ENCODE measurements around the gene LFNG.

Gene LFNG

DNA sequence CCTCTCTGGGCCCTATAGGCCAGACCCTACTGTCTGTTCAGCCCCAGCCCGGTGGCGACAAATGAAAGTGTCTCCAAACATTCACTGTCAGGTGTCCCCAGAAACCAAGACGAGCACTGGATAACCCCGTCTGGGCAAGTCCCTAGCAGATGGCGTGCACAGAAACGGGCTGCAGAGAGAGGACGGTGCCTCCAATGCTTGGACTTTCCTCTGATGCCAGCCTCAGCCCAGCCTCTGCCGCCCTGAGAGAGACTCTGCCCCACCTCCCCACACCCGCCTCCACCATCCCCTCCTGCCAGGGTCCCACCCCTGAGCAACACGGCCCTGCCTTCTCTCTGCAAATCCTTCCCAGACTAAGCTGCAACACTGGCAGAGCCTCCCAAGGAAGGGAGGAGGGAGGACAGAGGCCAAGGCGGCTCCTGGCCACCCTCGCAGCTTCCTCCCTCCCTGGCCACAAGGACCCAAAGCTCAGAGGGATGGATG is 7.4 kb upstream of the LFNG start:
- Mint-ChIP-seq H3K9me3 (no peaks in the 10 kb centered on the region), H3K4me3 (peak overlapping the region; percentile 27), H3K4me1 (ENCODE audit: low read depth) (peaks cover 70% of the 10 kb centered on the region), H3K27me3 (peaks cover 13% of the 10 kb centered on the region), H3K36me3 (ENCODE audit: low read depth) (no peaks in the 10 kb centered on the region), H3K27ac (peak overlapping the region; percentile 82)
- intact Hi-C loops (cut with micrococcal nuclease), result no loop called here

DNA sequence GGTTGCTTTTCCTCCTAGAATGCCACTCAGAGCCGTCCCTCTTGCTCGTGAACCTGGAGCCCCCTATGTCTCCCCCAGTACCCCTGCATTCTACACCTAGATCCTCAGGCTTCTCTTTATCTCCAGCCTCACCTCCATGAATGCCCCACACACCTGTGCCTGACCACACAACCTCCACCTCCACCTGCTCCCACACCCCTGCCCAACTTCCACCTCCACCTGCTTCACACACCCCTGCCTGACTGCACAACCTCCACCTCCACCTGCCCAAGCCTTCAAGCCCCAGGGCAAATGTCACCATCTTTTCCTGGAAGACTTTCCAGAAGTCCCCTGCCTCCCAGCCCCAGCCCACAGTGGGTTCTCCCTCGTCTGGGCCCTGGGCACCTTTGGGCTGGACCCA is 6.9 kb upstream of the LFNG start:
- Mint-ChIP-seq H3K4me1 (ENCODE audit: low read depth) (peaks cover 70% of the 10 kb centered on the region), H3K27ac (peak overlapping the region; percentile 82), H3K4me3 (peak overlapping the region; percentile 27), H3K9me3 (no peaks in the 10 kb centered on the region), H3K36me3 (ENCODE audit: low read depth) (no peaks in the 10 kb centered on the region), H3K27me3 (peaks cover 11% of the 10 kb centered on the region)
- intact Hi-C loops (cut with micrococcal nuclease), result no loop called here

DNA sequence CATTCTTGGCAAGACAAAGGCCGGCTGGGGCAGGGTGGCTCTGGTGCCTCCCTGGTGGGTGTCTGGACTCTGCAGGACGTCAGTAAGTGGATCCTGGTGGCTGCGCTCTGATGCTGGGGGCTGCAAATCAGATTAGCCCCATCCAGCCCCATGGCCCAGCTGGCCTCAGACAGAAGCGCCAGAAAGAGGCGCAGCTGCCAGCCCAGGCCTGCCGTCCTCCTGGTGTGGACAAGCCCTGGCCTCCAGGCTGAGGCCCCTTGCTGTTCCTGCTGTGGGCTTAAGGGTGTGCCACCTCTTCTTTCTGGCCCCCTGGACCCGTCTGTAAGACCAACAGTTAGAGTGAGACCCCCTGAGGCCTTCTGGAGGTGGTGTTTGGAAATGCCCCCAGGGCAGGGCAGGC is 5.9 kb upstream of the LFNG start:
- H3K9me3 Mint-ChIP-seq, result no peaks in the 10 kb centered on the region
- H3K36me3 Mint-ChIP-seq (ENCODE audit: low read depth), result no peaks in the 10 kb centered on the region
- intact Hi-C loops (cut with micrococcal nuclease), result no loop called here
- H3K4me1 Mint-ChIP-seq (ENCODE audit: low read depth), result peaks cover 66% of the 10 kb centered on the region
- peaks cover 11% of the 10 kb centered on the region for H3K27me3 Mint-ChIP-seq
- H3K4me3 Mint-ChIP-seq, result no peak overlapping the region
- no peak overlapping the region for H3K27ac Mint-ChIP-seq

DNA sequence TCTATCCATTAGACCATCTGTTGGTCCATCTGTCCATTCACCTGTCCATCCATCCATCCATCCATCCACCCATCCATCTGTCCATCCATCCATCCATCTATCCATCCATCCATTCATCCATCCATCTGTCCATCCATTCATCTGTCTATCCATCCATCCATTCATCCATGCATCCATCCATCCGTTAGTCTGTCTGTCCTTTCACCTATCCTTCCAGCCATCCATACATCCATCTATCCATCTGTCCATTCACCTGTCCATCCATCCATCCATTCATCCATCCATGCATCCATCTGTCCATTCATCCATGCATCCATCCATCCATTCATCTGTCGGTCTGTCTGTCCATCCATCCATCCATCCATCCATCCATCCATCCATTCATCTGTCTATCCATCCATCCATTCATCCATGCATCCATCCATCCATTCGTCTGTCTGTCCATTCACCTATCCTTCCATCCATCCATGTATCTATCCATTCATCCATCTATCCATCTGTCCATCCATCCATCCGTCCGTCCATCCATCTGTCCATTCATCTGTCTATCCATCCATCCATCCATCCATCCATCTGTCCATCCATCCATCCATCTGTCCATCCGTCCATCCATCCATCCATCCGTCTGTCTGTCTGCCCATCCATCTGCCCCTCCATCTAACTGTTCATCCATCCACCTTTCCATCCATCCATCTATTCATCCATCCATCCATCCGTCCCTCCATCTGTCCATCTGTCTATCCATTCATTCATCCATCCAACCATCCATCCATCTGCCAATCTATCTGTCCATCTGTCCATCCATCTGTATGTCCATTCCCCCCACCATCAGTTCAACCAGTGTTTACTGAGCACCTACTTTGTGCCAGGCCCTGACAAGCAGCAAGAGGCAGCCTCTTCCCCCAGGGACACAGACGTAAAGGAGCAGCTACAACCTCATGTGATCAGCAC is 4.8 kb upstream of the LFNG start:
- intact Hi-C loops (cut with micrococcal nuclease), result loop anchor here (5.0 kb wide), 1 partner anchor 37 kb away; the partner anchor contains the start of gene GRIFIN
- H3K4me3 Mint-ChIP-seq, result no peak overlapping the region
- H3K27me3 Mint-ChIP-seq, result peaks cover 8% of the 10 kb centered on the region
- no peak overlapping the region for H3K27ac Mint-ChIP-seq
- no peaks in the 10 kb centered on the region for H3K9me3 Mint-ChIP-seq
- H3K36me3 Mint-ChIP-seq (ENCODE audit: low read depth), result no peaks in the 10 kb centered on the region
- peaks cover 56% of the 10 kb centered on the region for H3K4me1 Mint-ChIP-seq (ENCODE audit: low read depth)

DNA sequence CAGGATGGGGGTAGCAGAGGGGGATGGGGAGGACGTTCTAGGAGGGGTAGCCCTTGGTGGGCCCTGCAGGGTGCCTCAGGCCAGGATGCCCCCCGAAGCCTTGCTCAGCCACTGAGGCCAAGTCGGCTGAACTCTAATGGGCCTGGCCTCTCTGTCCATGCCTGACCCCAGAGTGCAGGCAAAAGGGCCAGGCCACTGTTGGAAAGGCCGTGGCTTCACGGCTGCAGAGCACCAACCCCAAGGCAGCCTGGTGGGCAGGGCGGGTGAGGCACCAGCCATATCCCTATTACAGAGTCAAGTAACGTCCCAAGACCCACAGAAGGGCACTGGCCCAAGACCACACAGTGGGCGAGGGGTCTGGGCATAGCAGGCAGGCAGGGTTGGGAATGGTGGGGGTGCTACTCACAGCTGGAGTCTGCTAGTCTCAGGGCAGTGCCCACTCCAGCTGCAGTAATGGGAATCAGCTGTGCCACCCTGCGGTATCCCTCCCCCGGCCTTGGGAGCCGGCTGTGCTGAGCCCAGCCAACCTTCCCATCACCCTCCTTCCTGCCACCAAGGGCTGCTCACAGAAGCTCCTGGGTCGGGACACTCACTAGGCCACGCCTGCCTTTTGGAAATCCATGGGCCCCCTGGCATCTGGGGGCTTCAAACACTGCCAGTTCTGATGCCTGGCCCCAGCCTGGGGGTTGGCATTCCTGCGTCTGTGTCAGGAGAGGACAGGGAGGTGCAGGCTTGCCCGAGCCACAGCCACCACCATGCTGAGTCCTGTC is 4.0 kb upstream of the LFNG start:
- Mint-ChIP-seq H3K4me1 (ENCODE audit: low read depth) (peaks cover 53% of the 10 kb centered on the region), H3K4me3 (no peak overlapping the region), H3K27me3 (peaks cover 8% of the 10 kb centered on the region), H3K27ac (no peak overlapping the region), H3K36me3 (ENCODE audit: low read depth) (peaks cover 8% of the 10 kb centered on the region), H3K9me3 (no peaks in the 10 kb centered on the region)
- intact Hi-C loops (cut with micrococcal nuclease), result loop anchor here (5.0 kb wide), 1 partner anchor 38 kb away; the partner anchor contains the start of gene GRIFIN

DNA sequence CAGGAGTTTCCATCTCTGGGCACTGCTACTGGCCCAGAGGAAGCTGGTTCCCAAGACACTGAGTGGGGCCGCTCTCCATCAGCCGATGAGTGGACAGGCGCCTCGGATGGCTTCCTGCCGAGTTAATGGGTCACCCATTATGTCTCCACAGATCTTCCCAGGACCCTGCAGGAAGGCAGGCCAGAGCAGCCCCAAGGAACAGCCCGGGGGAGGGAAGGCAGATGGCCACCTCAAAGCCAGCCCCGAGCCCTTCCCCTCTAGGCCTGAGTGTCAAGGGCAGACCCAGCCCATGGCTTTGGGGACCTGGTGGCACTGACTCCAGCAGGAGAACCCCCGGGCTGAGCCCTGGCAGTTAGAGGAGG is 3.4 kb upstream of the LFNG start:
- Mint-ChIP-seq H3K4me3 (no peak overlapping the region), H3K4me1 (ENCODE audit: low read depth) (peaks cover 48% of the 10 kb centered on the region), H3K9me3 (no peaks in the 10 kb centered on the region), H3K27me3 (peaks cover 8% of the 10 kb centered on the region), H3K27ac (no peak overlapping the region), H3K36me3 (ENCODE audit: low read depth) (peaks cover 11% of the 10 kb centered on the region)
- intact Hi-C loops (cut with micrococcal nuclease), result loop anchor here (5.0 kb wide), 1 partner anchor 39 kb away; the partner anchor contains the start of gene GRIFIN

DNA sequence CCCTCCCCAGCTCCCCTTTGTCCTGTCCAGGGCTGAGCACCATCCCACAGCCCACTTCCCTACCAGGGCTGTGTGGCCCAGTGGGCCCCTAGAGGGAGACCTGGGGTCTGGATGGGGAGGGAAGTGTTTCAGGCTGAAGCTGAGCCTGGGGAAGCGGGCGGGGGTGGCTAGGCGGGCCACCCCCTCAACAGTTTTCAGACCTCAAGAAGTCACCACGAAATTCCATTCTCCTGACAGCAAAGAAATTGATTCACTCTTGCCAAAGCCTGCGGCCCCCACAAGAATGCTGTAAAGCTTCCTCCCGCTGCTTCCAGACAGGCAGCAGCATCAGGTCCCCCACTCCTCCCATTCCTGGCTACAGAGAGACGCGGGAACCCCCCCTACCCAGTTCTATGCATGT is 2.5 kb upstream of the LFNG start:
- Mint-ChIP-seq H3K36me3 (ENCODE audit: low read depth) (peaks cover 19% of the 10 kb centered on the region), H3K27me3 (peaks cover 8% of the 10 kb centered on the region), H3K4me1 (ENCODE audit: low read depth) (peaks cover 47% of the 10 kb centered on the region), H3K27ac (peak overlapping the region; percentile 48), H3K4me3 (no peak overlapping the region), H3K9me3 (no peaks in the 10 kb centered on the region)
- intact Hi-C loops (cut with micrococcal nuclease), result loop anchor here (5.0 kb wide), 1 partner anchor 40 kb away; the partner anchor contains the start of gene GRIFIN

DNA sequence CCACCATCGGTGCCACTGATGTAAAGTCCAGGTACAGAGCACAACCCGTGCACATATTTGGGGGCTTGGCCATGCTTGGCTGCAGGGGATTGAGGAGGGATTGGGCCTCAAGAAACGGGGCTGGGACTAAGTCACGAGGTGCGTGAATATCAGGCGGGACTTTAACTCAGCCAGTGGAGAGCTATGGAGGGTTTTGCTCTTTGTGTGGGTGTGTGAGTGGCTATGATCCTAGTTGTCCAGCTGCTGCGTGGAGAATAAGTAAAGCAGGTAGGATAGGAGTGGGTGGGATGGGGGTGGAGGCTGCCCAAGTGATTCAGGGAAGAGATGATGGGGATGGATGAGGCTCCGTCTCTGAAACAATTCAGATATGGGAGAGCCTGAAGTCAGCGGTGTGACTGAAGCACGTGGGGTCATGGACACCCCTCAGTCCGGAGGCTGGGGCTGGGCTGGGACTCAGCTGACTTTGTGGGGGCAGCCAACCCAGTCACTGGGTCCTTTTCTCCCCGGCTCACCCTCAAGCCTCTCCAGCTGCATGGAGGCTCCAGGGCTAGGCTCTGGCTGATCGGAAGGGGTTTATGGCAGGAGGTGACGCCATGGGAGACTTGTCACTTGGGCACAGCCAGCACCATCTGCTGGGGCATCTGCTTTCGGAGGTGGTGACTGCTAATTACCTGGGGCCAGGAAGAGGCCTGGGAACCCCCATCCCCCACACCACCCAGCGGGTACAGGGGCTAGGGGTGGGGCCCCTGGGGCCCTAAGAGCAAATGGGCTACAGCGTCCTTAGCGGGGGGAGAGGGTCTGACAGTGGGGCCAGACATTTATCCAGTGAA is 1.7 kb upstream of the LFNG start:
- Mint-ChIP-seq H3K4me1 (ENCODE audit: low read depth) (peaks cover 47% of the 10 kb centered on the region), H3K27me3 (peaks cover 8% of the 10 kb centered on the region), H3K9me3 (no peaks in the 10 kb centered on the region), H3K36me3 (ENCODE audit: low read depth) (peaks cover 24% of the 10 kb centered on the region), H3K4me3 (peak overlapping the region; percentile 18), H3K27ac (peak overlapping the region; percentile 48)
- intact Hi-C loops (cut with micrococcal nuclease), result loop anchor here (5.0 kb wide), 1 partner anchor 41 kb away; the partner anchor contains the start of gene GRIFIN

DNA sequence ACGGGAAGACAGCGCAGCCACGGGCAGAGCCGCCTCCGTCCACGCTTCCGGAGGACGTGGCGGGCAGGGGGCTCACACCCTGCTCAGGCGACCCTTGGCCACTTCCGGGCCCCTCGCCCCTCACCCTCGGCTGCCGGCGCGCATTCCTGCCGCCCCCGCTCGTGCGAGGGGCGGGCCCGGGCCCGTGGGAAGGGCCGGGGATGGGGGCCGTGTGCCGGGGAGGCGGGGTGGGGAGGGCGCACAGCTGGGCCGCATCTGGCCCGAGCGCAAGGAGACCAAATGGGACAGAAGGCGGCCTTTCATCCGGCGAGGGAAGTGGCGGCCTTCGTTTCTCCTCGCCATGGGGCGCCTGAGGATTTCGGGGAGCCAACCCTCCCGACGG is 846 bp upstream of the LFNG start:
- H3K4me3 Mint-ChIP-seq, result peak overlapping the region; percentile 64
- H3K36me3 Mint-ChIP-seq (ENCODE audit: low read depth), result peaks cover 32% of the 10 kb centered on the region
- H3K27ac Mint-ChIP-seq, result peak overlapping the region; percentile 62
- H3K4me1 Mint-ChIP-seq (ENCODE audit: low read depth), result peaks cover 48% of the 10 kb centered on the region
- intact Hi-C loops (cut with micrococcal nuclease), result loop anchor here (1.0 to 5.0 kb wide), 2 partner anchors 7 to 41 kb away; partner anchors contain the start of gene GRIFIN
- peaks cover 8% of the 10 kb centered on the region for H3K27me3 Mint-ChIP-seq
- no peaks in the 10 kb centered on the region for H3K9me3 Mint-ChIP-seq

DNA sequence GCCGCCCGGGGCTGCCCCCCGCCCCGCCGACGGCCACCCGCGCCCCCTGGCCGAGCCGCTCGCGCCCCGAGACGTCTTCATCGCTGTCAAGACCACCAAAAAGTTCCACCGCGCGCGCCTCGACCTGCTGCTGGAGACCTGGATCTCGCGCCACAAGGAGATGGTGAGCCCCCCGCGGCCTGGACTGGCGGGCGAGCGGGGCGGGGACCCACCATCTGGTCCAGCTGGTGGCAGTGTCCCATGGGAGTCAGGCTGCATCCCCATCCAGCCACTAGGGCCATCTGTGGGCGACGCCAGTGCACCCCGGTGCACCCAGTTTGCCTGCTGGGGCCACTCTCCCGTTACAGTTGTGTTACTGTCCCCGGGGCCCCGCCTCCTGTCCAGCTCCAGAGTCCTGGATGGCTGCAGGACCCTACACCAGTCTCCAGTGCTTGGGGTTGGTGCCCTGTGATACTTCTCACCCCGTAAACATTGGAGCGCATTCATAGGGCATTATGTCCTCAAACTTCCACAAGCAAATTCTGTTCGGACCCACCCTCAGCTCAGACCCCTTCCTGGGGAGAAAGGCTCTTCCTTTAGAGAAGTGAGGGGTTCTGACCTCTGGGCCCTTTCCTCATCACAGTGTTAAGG is 672 bp downstream of the LFNG start:
- Mint-ChIP-seq H3K36me3 (ENCODE audit: low read depth) (peaks cover 46% of the 10 kb centered on the region), H3K27me3 (peaks cover 8% of the 10 kb centered on the region), H3K9me3 (no peaks in the 10 kb centered on the region), H3K4me1 (ENCODE audit: low read depth) (peaks cover 61% of the 10 kb centered on the region), H3K27ac (peak overlapping the region; percentile 87), H3K4me3 (peak overlapping the region; percentile 100)
- intact Hi-C loops (cut with micrococcal nuclease), result loop anchor here (5.0 to 10.0 kb wide), 2 partner anchors 37 to 115 kb away; partner anchors contain the start of genes BRAT1, IQCE and TTYH3

DNA sequence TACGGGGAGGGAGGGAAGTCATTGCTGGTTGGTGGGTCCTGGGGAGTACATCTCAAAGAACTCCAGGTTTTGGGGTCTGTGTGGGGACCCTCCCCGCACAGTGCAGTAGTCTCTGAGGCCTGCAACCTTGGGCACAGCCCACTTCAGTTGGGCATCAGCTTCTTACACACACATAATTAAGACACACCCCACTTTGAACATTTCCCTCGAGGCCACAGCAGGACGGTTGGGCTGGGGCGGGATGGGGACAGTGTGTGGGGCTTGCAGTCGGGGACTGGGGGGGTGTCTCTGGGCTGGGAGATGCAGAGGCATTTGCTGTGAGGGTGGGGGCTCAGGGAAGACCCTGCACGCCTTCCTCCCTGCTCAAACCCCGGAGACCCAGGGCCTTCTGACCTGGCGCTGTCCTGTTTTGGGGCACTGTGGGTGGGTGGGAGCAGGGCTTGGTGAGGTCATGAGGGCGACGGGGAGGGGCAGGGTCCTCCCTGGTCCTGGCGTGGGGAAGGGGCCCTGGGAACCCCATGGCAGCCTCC is 1.3 kb downstream of the LFNG start:
- Mint-ChIP-seq H3K4me1 (ENCODE audit: low read depth) (peaks cover 67% of the 10 kb centered on the region), H3K27ac (peak overlapping the region; percentile 87)

DNA sequence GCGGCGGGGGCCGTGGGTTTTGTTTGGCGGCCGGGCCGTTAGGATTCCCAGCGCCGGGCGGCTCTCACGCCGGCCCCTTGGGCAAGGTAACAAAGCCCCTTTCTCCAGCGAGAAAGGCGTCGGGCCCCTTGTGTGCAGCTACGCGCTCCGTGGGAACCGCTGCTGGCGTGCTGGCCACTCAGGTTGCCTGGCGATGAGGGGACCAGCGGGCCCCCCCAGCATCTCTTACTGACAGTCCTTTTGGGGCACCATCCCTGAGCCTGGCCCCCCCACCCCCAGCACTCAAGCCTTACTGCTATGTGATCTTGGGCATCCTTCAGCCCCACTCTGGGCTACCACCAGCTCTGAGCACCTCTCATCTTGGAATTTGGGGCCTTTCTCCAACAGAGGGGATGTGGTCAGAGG is 1.8 kb downstream of the LFNG start:
- Mint-ChIP-seq H3K9me3 (no peaks in the 10 kb centered on the region), H3K4me1 (ENCODE audit: low read depth) (peaks cover 69% of the 10 kb centered on the region), H3K36me3 (ENCODE audit: low read depth) (peaks cover 57% of the 10 kb centered on the region), H3K27ac (peak overlapping the region; percentile 87), H3K27me3 (peaks cover 8% of the 10 kb centered on the region), H3K4me3 (peak overlapping the region; percentile 100)
- intact Hi-C loops (cut with micrococcal nuclease), result loop anchor here (5.0 to 10.0 kb wide), 2 partner anchors 36 to 113 kb away; partner anchors contain the start of genes BRAT1, IQCE and TTYH3

More for the DNA sequence above, 1.3 kb downstream of the LFNG start:
- Mint-ChIP-seq H3K4me3 (peak overlapping the region; percentile 100), H3K9me3 (no peaks in the 10 kb centered on the region), H3K27me3 (peaks cover 8% of the 10 kb centered on the region), H3K36me3 (ENCODE audit: low read depth) (peaks cover 52% of the 10 kb centered on the region)
- intact Hi-C loops (cut with micrococcal nuclease), result loop anchor here (5.0 to 10.0 kb wide), 2 partner anchors 36 to 114 kb away; partner anchors contain the start of genes BRAT1, IQCE and TTYH3
